ENCODE results near the gene SMG5. TPM values are rescaled to one million over a fixed set of nuclear protein-coding genes. Genes with fewer than 3 reads are reported as not detected.

The SMG5 gene
- polyA plus RNA-seq, 1 of the 3 experiments (the other 2 are of a cell fraction): 21.3 TPM

DNA sequence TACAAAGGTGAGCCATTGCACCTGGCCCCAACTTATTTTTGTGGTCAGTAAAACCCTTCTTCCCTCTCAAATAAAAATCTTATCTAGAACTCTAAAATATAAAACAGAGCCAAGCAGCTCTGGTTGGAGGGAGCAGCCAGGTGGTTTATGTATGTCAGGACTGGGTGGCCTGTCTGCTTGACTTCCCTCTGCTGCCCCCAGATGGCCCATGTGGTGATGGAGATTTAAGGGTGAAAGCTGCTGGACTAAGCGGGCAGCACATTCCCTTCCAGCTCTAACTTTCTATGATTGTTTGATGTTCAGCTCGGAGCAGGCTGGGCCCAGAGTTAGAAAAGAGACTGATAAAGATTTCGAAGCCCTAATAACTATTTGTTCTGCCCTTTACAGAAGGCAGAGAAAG, 22.8 kb downstream of the SMG5 start (continued):
- TF ChIP-seq, protein P1, sequence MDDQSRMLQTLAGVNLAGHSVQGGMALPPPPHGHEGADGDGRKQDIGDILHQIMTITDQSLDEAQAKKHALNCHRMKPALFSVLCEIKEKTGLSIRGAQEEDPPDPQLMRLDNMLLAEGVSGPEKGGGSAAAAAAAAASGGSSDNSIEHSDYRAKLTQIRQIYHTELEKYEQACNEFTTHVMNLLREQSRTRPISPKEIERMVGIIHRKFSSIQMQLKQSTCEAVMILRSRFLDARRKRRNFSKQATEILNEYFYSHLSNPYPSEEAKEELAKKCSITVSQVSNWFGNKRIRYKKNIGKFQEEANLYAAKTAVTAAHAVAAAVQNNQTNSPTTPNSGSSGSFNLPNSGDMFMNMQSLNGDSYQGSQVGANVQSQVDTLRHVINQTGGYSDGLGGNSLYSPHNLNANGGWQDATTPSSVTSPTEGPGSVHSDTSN (IDR thresholded peaks at IDR 0.05): no peak
- TF ChIP-seq FOSL2 (IDR thresholded peaks at IDR 0.05; ENCODE audit: borderline replicate concordance, low read depth): no peak
- TF ChIP-seq, protein P2, sequence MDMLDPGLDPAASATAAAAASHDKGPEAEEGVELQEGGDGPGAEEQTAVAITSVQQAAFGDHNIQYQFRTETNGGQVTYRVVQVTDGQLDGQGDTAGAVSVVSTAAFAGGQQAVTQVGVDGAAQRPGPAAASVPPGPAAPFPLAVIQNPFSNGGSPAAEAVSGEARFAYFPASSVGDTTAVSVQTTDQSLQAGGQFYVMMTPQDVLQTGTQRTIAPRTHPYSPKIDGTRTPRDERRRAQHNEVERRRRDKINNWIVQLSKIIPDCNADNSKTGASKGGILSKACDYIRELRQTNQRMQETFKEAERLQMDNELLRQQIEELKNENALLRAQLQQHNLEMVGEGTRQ (IDR thresholded peaks at IDR 0.05; ENCODE audit: borderline replicate concordance, low read depth, low read length): no peak
- peak; percentile 12 for TF ChIP-seq CHD2 (IDR thresholded peaks at IDR 0.05; ENCODE audit: low read length, partially characterized antibody)
- no peak for TF ChIP-seq GABPA (IDR thresholded peaks at IDR 0.05; ENCODE audit: low read depth)
- TF ChIP-seq RAD21 (IDR thresholded peaks at IDR 0.05; ENCODE audit: low read length): peak; percentile 79

DNA sequence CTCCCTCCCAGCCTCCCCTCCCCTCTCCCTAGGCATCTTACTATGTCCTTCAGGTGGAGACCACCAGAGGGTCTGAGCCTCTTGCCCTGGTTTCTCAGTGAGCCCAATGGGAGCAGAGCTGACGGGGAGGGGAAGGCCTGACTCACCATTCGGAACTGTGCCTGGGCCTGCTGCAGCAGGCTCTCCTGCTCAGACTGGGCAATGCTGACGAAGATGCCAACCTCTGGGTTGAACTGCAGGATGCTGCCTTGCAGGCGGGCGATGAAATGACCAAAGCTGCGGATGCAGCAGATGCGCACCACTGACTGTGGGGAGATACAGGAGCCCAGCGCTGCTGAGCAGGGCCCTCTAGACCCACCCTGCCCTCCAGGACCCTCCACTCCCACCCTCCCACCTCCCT, 23.8 kb downstream of the SMG5 start:
- H3K9me2 ChIP-seq: no peaks in the 10 kb centered on the region
- TF ChIP-seq, protein P3, sequence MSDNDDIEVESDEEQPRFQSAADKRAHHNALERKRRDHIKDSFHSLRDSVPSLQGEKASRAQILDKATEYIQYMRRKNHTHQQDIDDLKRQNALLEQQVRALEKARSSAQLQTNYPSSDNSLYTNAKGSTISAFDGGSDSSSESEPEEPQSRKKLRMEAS (IDR thresholded peaks at IDR 0.05; ENCODE audit: low read depth): no peak

DNA sequence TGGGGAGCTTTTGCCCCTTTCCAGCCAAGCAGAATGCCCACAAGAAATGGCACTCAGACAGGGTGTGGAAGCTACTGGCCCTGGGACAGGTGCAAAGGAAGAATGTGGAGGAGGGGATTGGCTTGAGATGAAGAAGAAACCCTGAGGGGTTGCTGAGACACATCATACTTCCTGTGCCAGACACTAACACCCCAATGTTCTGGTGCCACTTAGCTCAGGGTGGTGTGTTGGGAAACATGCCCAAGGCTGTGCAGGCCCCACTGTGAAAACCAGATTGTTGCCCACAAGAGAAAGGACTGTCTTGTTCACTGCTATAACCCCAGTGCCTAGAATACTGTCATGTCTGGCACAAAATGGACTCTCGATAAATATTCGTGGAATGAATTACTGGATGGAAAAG, 24.9 kb downstream of the SMG5 start:
- ChIA-PET POLR2A (interaction anchor here (1.0 kb wide), 2 partner anchors 14 to 19 kb away, joined by 3 read pairs; no protein-coding TSS in a partner anchor), CTCF (interaction anchor here (0.5 to 2.4 kb wide), 13 partner anchors 11 to 129 kb away, joined by 3 to 11 read pairs (median 4); partner anchors contain the start of genes PAQR6 and SMG5)
- Histone ChIP-seq H3K9me3 (no peaks in the 10 kb centered on the region), H3K36me3 (replicated peaks in 1 of 2; ENCODE audit: control insufficient read depth in 1 of 2, insufficient read depth in 2 of 2, low read length in 1 of 2) (peaks cover 68% of the 10 kb centered on the region in 2 experiments), H3K9me2 (no peaks in the 10 kb centered on the region), H2AFZ (ENCODE audit: low read depth) (no peak overlapping the region), H3F3A (replicated peaks; ENCODE audit: insufficient read depth) (peaks cover 9% of the 10 kb centered on the region), H3K27ac (ENCODE audit: low read depth in 2 of 2, low read length in 1 of 2) (peak overlapping the region in 1 of 2 experiments; percentile 82; a peak in 2 of 4 replicates), H3K4me1 (ENCODE audit: control insufficient read depth in 1 of 2, insufficient read depth in 2 of 2, low read depth in 1 of 2, low read length in 1 of 2) (peaks cover 4 to 41% of the 10 kb centered on the region in 2 experiments; a peak in 3 of 4 replicates), H3K4me3 (ENCODE audit: low read depth in 2 of 2, low read length in 1 of 2) (no peak overlapping the region), H4K20me1 (ENCODE audit: insufficient read depth) (peaks cover 2% of the 10 kb centered on the region; the same call in 1 of the 2 replicates), H3K4me2 (no peak overlapping the region), H3K79me2 (ENCODE audit: insufficient read depth) (peaks cover 7% of the 10 kb centered on the region; the same call in 1 of the 2 replicates), H3K9ac (no peak overlapping the region), H3K27me3 (ENCODE audit: insufficient read depth) (no peaks in the 10 kb centered on the region)
- WGBS (ENCODE audit: low lambda C conversion rate): 53% methylated on average over 2 of the region's 2 CpGs
- peak; percentile 44 for DNase-seq
- TF ChIP-seq, protein P4, sequence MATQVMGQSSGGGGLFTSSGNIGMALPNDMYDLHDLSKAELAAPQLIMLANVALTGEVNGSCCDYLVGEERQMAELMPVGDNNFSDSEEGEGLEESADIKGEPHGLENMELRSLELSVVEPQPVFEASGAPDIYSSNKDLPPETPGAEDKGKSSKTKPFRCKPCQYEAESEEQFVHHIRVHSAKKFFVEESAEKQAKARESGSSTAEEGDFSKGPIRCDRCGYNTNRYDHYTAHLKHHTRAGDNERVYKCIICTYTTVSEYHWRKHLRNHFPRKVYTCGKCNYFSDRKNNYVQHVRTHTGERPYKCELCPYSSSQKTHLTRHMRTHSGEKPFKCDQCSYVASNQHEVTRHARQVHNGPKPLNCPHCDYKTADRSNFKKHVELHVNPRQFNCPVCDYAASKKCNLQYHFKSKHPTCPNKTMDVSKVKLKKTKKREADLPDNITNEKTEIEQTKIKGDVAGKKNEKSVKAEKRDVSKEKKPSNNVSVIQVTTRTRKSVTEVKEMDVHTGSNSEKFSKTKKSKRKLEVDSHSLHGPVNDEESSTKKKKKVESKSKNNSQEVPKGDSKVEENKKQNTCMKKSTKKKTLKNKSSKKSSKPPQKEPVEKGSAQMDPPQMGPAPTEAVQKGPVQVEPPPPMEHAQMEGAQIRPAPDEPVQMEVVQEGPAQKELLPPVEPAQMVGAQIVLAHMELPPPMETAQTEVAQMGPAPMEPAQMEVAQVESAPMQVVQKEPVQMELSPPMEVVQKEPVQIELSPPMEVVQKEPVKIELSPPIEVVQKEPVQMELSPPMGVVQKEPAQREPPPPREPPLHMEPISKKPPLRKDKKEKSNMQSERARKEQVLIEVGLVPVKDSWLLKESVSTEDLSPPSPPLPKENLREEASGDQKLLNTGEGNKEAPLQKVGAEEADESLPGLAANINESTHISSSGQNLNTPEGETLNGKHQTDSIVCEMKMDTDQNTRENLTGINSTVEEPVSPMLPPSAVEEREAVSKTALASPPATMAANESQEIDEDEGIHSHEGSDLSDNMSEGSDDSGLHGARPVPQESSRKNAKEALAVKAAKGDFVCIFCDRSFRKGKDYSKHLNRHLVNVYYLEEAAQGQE (IDR thresholded peaks at IDR 0.05; ENCODE audit: low read depth, low read length): no peak
- TF ChIP-seq, protein P5, sequence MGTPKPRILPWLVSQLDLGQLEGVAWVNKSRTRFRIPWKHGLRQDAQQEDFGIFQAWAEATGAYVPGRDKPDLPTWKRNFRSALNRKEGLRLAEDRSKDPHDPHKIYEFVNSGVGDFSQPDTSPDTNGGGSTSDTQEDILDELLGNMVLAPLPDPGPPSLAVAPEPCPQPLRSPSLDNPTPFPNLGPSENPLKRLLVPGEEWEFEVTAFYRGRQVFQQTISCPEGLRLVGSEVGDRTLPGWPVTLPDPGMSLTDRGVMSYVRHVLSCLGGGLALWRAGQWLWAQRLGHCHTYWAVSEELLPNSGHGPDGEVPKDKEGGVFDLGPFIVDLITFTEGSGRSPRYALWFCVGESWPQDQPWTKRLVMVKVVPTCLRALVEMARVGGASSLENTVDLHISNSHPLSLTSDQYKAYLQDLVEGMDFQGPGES (IDR thresholded peaks at IDR 0.05; ENCODE audit: low read depth, low read length): no peak
- TF ChIP-seq JUND (IDR thresholded peaks at IDR 0.05) (no peak), NFIC (IDR thresholded peaks at IDR 0.05; ENCODE audit: borderline replicate concordance) (no peak), MXI1 (IDR thresholded peaks at IDR 0.05; ENCODE audit: low read depth, low read length) (no peak), RAD21 (IDR thresholded peaks at IDR 0.05; ENCODE audit: low read length) (no peak), RFX5 (IDR thresholded peaks at IDR 0.05; ENCODE audit: low read length) (no peak), TAF1 (IDR thresholded peaks at IDR 0.05; ENCODE audit: borderline replicate concordance, low read depth, low read length) (no peak)
- TF ChIP-seq, protein P6, sequence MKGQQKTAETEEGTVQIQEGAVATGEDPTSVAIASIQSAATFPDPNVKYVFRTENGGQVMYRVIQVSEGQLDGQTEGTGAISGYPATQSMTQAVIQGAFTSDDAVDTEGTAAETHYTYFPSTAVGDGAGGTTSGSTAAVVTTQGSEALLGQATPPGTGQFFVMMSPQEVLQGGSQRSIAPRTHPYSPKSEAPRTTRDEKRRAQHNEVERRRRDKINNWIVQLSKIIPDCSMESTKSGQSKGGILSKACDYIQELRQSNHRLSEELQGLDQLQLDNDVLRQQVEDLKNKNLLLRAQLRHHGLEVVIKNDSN (IDR thresholded peaks at IDR 0.05; ENCODE audit: borderline replicate concordance, low read depth): no peak

More for the DNA sequence above, 23.8 kb downstream of the SMG5 start:
- DNase-seq: no peak
- Histone ChIP-seq H3K27ac (ENCODE audit: low read depth in 2 of 2, low read length in 1 of 2) (peak overlapping the region in 1 of 2 experiments; percentile 1; a peak in 1 of 4 replicates), H3K9ac (no peak overlapping the region), H3K4me1 (ENCODE audit: control insufficient read depth in 1 of 2, insufficient read depth in 2 of 2, low read depth in 1 of 2, low read length in 1 of 2) (peaks cover 11 to 29% of the 10 kb centered on the region in 2 experiments; a peak in 3 of 4 replicates), H3K4me2 (no peak overlapping the region), H3K79me2 (ENCODE audit: insufficient read depth) (peaks cover 7% of the 10 kb centered on the region; the same call in 1 of the 2 replicates), H3K9me3 (no peaks in the 10 kb centered on the region), H3K4me3 (ENCODE audit: low read depth in 2 of 2, low read length in 1 of 2) (no peak overlapping the region), H2AFZ (ENCODE audit: low read depth) (no peak overlapping the region), H3K36me3 (replicated peaks in 1 of 2; ENCODE audit: control insufficient read depth in 1 of 2, insufficient read depth in 2 of 2, low read length in 1 of 2) (peaks cover 67 to 70% of the 10 kb centered on the region in 2 experiments), H3F3A (replicated peaks; ENCODE audit: insufficient read depth) (peaks cover 16% of the 10 kb centered on the region), H3K27me3 (ENCODE audit: insufficient read depth) (no peaks in the 10 kb centered on the region), H4K20me1 (ENCODE audit: insufficient read depth) (peaks cover 13% of the 10 kb centered on the region; the same call in 1 of the 2 replicates)
- WGBS (ENCODE audit: low lambda C conversion rate): 97% methylated on average over 7 of the region's 8 CpGs
- POLR2A ChIA-PET: interaction anchor here (1.7 to 1.8 kb wide), 2 partner anchors 24 to 46 kb away, joined by 7 to 9 read pairs; partner anchors contain the start of genes PMF1 and SMG5
- CTCF ChIA-PET: interaction anchor here (1.4 to 3.6 kb wide), 8 partner anchors 8 to 128 kb away, joined by 5 to 35 read pairs (median 9); partner anchors contain the start of gene PMF1

Data from SK-N-SH (cell line).